C4-2B (cell line): ENCODE measurements around the gene TGFBI.

Experiments
- H3K27ac ChIP-seq: fragments of 450-650 bp; 2 replicates; pipeline ENCODE4 v1.5.1; 2017
- ZFX ChIP-seq: fragments of 450-650 bp; IDR thresholded peaks from 2 replicates; pipeline ENCODE4 v1.6.1; 2017
- TF ChIP-seq, protein P1 (sequence below): fragments of 450-650 bp; conservative IDR thresholded peaks from 2 replicates; pipeline ENCODE4 v1.5.1; 2017; ENCODE audit warnings: mild to moderate bottlenecking

TGFBI gene

DNA sequence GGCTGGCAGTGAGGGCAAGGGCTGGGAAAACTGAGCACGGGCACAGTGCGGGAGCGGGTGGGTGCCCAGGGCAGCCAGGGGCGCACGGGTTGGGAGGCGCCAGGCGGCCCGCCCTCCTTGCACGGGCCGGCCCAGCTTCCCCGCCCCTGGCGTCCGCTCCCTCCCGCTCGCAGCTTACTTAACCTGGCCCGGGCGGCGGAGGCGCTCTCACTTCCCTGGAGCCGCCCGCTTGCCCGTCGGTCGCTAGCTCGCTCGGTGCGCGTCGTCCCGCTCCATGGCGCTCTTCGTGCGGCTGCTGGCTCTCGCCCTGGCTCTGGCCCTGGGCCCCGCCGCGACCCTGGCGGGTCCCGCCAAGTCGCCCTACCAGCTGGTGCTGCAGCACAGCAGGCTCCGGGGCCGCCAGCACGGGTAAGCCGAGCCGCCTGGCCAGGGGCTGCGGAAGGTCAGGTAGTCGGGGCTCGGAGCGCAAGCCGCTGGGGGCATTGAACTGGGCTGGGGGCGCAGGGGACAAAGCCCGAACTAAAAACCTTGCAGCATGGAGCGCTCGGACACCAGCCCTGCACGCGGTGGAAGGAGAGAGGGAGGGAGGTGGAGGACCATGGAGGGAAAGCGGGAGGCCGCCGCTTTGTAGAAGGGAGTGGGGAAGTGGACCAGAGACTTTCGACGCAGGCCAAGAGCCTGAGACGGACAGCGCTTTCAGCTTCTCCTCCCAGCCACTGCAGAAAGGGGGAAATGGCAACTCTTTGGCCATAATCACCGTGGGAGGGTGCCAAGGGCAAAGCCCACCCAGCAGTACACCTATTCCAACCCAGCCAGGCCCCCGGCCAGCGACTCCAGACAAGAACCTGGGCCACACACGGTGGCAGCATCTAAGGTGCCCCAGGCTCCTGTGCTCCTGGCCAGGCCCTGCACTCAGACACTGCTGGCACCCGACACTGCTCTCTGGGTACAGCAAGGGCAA, at the start of gene TGFBI:
TSS of gene TGFBI (plus strand) at position 207 of the 961 bp plus-strand sequence. CDS start at position 275, 68 bp downstream.
- H3K27ac ChIP-seq: no peak within 1 kb of the TSS

DNA sequence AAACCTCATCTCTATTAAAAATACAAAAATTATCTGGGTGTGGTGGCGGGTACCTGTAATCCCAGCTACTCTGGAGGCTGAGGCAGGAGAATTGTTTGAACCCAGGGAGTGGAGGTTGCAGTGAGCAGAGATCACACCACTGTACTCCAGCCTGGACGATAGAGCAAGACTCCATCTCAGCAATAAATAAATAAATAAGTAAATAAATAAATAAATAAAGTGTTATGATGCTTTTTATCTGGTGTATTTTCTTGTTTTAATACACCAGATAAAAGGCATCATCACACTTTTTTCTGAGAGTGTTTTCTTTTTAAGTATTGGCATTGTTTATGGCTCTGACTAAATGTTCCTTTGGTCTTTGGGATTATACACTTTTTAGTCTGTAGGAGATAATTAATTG, 49.8 kb upstream of the TGFBI start:
- TF ChIP-seq, protein P1, sequence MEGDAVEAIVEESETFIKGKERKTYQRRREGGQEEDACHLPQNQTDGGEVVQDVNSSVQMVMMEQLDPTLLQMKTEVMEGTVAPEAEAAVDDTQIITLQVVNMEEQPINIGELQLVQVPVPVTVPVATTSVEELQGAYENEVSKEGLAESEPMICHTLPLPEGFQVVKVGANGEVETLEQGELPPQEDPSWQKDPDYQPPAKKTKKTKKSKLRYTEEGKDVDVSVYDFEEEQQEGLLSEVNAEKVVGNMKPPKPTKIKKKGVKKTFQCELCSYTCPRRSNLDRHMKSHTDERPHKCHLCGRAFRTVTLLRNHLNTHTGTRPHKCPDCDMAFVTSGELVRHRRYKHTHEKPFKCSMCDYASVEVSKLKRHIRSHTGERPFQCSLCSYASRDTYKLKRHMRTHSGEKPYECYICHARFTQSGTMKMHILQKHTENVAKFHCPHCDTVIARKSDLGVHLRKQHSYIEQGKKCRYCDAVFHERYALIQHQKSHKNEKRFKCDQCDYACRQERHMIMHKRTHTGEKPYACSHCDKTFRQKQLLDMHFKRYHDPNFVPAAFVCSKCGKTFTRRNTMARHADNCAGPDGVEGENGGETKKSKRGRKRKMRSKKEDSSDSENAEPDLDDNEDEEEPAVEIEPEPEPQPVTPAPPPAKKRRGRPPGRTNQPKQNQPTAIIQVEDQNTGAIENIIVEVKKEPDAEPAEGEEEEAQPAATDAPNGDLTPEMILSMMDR: no peak
- no peak for TF ChIP-seq ZFX
- H3K27ac ChIP-seq: no peak overlapping the region

More for the DNA sequence above, at the start of gene TGFBI:
- TF ChIP-seq, protein P1: peak; percentile 39
- TF ChIP-seq ZFX: no peak

DNA sequence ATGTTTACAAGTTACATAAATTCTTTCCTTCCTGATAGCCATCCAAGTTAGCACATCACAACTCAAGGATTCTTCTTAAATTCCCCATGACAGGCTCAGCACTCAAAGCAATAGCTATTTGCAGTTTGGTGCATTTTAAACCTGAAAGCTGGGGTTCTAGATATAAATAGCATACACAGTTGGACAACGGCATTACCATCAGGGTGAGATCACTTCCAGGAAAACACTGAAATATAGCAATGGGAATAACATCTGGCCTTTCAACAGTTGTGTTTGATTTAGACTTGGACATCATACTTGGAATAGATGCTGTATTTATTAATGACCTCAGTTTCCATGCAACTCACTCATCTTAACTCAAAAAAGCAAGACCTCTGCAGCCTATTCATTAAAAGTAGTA, 49.3 kb upstream of the TGFBI start:
- no peak for TF ChIP-seq ZFX
- TF ChIP-seq, protein P1: no peak
- H3K27ac ChIP-seq: no peak overlapping the region

DNA sequence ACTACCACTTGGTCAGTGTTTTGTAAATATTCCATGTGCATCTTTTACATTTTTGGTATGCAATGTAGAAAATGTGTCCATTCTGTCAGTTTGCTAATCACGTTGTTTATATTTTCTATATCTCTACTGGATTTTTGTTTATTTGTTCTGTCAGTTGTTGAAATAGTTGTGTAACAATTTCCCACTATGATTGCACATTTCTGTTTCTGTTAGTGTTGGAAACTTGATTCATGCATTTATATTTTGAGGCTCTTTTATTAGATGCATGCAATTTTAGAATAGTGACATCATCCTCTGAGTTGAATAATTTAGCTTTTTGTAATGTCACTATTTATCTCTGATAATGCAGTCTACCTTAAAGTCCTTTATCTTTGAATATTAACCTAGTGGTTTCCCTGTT, 48.2 kb upstream of the TGFBI start:
- TF ChIP-seq ZFX: no peak
- TF ChIP-seq, protein P1: no peak
- no peak overlapping the region for H3K27ac ChIP-seq

DNA sequence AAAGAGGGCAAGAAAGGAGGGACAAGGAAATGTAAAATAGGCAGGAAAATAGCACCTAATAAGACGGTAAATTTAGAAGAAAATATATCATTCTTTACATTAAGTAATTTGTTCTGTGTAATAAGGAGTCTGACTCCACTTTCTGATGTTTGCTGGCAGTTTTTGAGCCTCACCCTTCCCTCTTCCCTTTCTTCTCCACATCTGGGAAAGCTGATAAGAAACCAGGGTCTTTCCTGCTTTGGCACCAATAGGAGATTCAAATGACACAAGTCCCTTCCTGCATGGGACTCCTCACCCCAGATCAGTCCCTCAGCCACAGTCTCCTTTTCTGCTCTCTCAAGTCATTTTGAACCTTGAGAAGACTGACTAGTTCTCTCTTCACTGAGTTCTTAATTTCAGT, 42.8 kb upstream of the TGFBI start:
- TF ChIP-seq, protein P1: no peak
- no peak for TF ChIP-seq ZFX
- no peak overlapping the region for H3K27ac ChIP-seq

DNA sequence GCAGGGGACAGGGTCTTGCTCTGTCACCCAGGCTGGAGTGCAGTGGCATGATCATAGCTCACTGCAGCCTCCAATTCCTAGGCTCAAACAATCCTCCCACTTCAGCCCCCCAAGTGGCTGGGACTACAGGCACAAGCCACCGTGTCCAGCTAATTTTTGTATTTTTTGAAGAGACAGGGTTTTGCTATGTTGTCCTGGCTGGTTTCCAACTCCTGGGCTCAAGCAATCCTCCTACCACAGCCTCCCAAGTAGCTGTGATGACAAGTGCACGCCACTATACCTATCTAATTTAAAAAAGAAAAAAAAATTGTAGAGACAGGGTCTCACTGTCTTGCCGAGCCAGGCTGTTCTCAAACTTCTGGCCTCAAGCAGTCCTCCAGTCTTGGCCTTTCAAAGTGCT, 42.4 kb upstream of the TGFBI start:
- H3K27ac ChIP-seq: no peak overlapping the region

DNA sequence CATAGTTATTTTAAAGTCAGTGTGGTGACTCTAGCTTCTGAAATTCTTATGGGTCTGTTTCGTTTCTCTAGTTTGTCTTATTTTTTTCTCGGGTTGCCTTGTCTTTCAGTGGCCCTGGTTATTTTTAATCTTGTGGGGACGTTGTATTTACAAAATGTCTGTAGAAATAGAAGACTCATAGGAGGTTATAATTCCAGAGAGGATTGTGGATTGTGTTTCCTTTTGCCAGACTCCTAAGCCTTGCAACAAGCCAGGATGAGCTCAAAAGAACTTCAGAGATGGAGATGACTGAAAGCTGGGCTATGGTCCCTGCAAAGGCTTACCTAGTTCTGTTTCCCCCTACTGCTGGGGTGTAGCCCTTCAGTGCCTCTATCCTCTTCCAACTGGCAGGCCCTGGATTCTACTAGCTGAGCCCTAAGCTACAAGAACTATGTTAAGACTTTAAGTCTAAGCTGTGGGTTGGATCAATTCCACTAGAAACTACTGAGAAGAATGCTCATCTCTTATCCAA, 41.8 kb upstream of the TGFBI start:
- no peak for TF ChIP-seq ZFX
- TF ChIP-seq, protein P1: no peak
- no peak overlapping the region for H3K27ac ChIP-seq

More for the DNA sequence above, 42.4 kb upstream of the TGFBI start:
- TF ChIP-seq, protein P1: no peak
- no peak for TF ChIP-seq ZFX
